Gastrocnemius medialis (tissue), 4 donors: ENCODE data around the gene RBMS3. TPM values are rescaled to one million over a fixed set of nuclear protein-coding genes. Genes with fewer than 3 reads are reported as not detected.
A peak's percentile ranks its signal among the peaks of the same experiment; 100 is the strongest.

Source experiments
- ATAC-seq, 2 donors: fragments of 150-250 bp; one replicate each; pipeline ENCODE4 v1.9.1; 2016
- DNase-seq, 2 donors: peaks; one replicate each; pipeline ENCODE4 v3.0.0-alpha.2; 2019
- H3K27ac ChIP-seq, 4 donors: fragments of 200-600 bp; sonication (generic); 1 replicate in 1 of 4; 2 replicates in 3 of 4; pipeline ENCODE4 v1.5.1; 2016 to 2018; ENCODE audit warnings: mild to moderate bottlenecking in 2 of 4, moderate library complexity in 1 of 4
- H3K27me3 ChIP-seq, 3 donors: fragments of 200-600 bp; sonication (generic) in 2 of 3; 1 replicate in 1 of 3; 2 replicates in 2 of 3; pipeline versions ENCODE4 v1.5.1 to v1.6.0; 2016 to 2019; ENCODE audit warnings: mild to moderate bottlenecking in 1 of 3, moderate library complexity in 1 of 3
- H3K36me3 ChIP-seq, 2 donors: fragments of 200-600 bp; sonication (generic) in 1 of 2; one replicate each; pipeline ENCODE4 v1.5.1; 2017 to 2018
- H3K4me1 ChIP-seq, 2 donors: fragments of 200-600 bp; sonication (generic) in 1 of 2; one replicate each; pipeline ENCODE4 v1.5.1; 2016 to 2017; ENCODE audit warnings: mild to moderate bottlenecking in 2 of 2
- H3K4me3 ChIP-seq, 4 donors: fragments of 200-600 bp; sonication (generic) in 3 of 4; 1 replicate in 1 of 4; 2 replicates in 3 of 4; pipeline ENCODE4 v1.5.1; 2016 to 2019; ENCODE audit warnings: mild to moderate bottlenecking in 2 of 4
- H3K9me3 ChIP-seq, 3 donors: fragments of 200-600 bp; sonication (generic) in 2 of 3; 1 replicate in 1 of 3; 2 replicates in 2 of 3; pipeline ENCODE4 v1.5.1; 2016 to 2019
- POLR2A ChIP-seq, 2 donors: fragments of 450-650 bp; IDR thresholded peaks; one replicate each; pipeline ENCODE4 v1.6.1; 2017; ENCODE audit warnings: antibody characterized with exemption in 2 of 2, mild to moderate bottlenecking in 2 of 2, moderate library complexity in 2 of 2
- in situ Hi-C, 4 donors: fragments of 200-750 bp; cut with MboI; loops; one replicate each; pipeline versions ENCODE4 v1.15.0 to v1.8.0; 2017; ENCODE audit warnings: low sequenced_read_pairs in 4 of 4
- intact Hi-C: fragments of 100-400 bp; cut with DNase I; formaldehyde crosslinking; loops from one replicate; pipeline ENCODE4 v1.15.1; 2023; ENCODE audit warnings: low total_unique reads
- total RNA-seq, 4 donors: library from RNA; depleted of rRNA; stranded (reverse); fragments of >200 nt; gene quantifications; one replicate each; pipeline versions ENCODE4 v1.1.0 to v1.2.3, GENCODE V29; 2016
- TF ChIP-seq, protein P1 (sequence below), 5 experiments: fragments of 450-650 bp in 3 of 5; fragments of 200-600 bp in 2 of 5; sonication (generic) in 2 of 5; IDR thresholded peaks in 4 of 5; conservative IDR thresholded peaks in 1 of 5; 1 replicate in 4 of 5; 2 replicates in 1 of 5; pipeline ENCODE4 v1.5.1; 2016 to 2019; ENCODE audit warnings: antibody characterized with exemption in 5 of 5, mild to moderate bottlenecking in 3 of 5, moderate library complexity in 3 of 5

RBMS3 gene
- total RNA-seq, 4 donors from 2014 or later: 16.1 to 38.8 (median 22.7) TPM

DNA sequence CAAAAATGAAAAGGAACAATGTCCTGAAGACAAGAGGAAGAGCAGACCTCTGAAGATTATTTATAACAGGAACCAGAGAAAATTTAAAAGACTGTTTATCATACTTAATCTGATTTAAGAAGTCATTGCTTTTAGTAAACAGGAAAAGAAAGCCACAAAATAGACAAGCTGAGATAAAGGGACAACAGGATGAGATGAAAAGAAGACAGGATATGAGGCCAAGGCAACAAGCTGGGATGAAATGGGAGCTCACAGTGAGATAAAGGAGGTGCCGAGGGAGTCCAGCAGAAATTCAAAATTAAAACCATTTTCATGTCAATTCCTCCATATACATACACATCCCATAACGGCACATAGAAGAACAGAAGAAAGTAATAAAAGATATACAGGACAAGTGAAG lies 277.0 kb downstream of the RBMS3 start:
- no peaks in the 10 kb centered on the region for H3K9me3 ChIP-seq
- peaks cover 0 to 4% of the 10 kb centered on the region in 2 donors for H3K36me3 ChIP-seq
- peaks cover 13 to 14% of the 10 kb centered on the region in 2 donors for H3K4me1 ChIP-seq
- in situ Hi-C loops (no loop called here), intact Hi-C loops (no loop called here)
- DNase-seq: no peak
- H3K27me3 ChIP-seq: no peaks in the 10 kb centered on the region
- H3K27ac ChIP-seq: no peak overlapping the region
- no peak for TF ChIP-seq POLR2A (IDR thresholded peaks at IDR 0.05)
- TF ChIP-seq, protein P1, sequence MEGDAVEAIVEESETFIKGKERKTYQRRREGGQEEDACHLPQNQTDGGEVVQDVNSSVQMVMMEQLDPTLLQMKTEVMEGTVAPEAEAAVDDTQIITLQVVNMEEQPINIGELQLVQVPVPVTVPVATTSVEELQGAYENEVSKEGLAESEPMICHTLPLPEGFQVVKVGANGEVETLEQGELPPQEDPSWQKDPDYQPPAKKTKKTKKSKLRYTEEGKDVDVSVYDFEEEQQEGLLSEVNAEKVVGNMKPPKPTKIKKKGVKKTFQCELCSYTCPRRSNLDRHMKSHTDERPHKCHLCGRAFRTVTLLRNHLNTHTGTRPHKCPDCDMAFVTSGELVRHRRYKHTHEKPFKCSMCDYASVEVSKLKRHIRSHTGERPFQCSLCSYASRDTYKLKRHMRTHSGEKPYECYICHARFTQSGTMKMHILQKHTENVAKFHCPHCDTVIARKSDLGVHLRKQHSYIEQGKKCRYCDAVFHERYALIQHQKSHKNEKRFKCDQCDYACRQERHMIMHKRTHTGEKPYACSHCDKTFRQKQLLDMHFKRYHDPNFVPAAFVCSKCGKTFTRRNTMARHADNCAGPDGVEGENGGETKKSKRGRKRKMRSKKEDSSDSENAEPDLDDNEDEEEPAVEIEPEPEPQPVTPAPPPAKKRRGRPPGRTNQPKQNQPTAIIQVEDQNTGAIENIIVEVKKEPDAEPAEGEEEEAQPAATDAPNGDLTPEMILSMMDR (IDR thresholded peaks at IDR 0.05 in 4 of 5, conservative IDR thresholded peaks at IDR 0.05 in 1 of 5): no peak
- H3K4me3 ChIP-seq: no peak overlapping the region
- ATAC-seq: no peak

DNA sequence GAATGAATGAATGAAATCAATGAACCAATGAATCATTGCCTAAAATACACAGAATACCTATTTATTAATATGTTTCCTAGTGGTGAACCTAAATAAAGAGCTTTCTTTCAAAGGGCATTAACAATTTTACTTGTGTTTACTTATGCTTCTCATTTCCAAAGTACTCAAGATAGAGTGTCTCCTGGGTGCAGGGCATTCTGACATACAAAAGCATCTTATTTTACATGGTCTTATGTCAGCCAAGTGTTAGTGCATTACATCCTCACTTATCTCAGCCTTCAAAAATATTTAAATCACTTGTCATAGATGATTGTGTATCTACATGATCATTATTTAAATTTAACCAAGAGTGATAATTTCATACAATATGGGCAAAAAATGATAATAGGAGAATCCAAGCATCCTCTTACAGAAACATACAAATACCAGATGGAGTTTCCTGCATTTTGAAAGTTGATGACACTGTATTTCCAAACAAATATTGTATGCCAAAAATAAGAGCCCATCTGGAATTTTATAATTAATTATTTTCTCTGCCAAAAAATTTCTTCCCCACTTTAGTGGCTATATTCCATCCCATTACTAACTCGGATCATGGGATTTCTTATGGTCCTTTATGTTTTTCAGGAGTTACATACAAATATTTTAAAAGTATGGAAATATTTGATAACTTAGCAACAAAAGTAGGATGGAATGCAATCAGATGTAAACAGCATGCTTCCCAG lies 279.0 kb downstream of the RBMS3 start:
- peaks cover 14 to 17% of the 10 kb centered on the region in 2 donors for H3K4me1 ChIP-seq
- TF ChIP-seq, protein P1 (IDR thresholded peaks at IDR 0.05 in 4 of 5, conservative IDR thresholded peaks at IDR 0.05 in 1 of 5): no peak
- TF ChIP-seq POLR2A (IDR thresholded peaks at IDR 0.05): no peak
- peaks cover 0 to 4% of the 10 kb centered on the region in 2 donors for H3K36me3 ChIP-seq
- H3K27me3 ChIP-seq: no peaks in the 10 kb centered on the region
- no peak overlapping the region for H3K27ac ChIP-seq
- H3K4me3 ChIP-seq: no peak overlapping the region
- ATAC-seq: no peak
- in situ Hi-C loops: no loop called here
- intact Hi-C loops: no loop called here
- no peaks in the 10 kb centered on the region for H3K9me3 ChIP-seq
- DNase-seq: no peak

DNA sequence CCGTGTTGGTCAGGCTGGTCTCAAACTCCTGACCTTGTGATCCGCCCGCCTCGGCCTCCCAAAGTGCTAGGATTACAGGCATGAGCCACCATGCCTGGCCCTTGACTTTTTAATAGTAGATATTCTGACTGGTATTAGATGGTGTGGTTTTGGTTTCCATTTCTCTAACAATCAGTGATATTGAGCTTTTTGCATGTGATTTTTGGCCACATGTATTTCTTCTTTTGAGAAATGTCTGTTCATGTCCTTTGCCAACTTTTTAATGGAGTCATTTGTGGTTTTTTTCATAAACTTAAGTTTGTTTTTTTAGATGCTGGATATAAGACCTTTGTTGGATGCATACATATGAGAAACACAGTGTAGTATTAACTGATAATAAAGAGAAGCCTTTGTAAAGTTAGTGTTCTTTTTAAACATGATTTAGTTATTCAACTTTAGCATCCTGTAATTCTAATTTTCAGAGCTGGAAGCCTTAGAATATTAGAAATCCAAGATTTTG lies 280.8 kb downstream of the RBMS3 start:
- no peak overlapping the region for H3K4me3 ChIP-seq
- no peak for DNase-seq
- H3K36me3 ChIP-seq: peaks cover 0 to under 1% of the 10 kb centered on the region in 2 donors
- H3K9me3 ChIP-seq: no peaks in the 10 kb centered on the region
- intact Hi-C loops (no loop called here), in situ Hi-C loops (no loop called here)
- H3K4me1 ChIP-seq: peaks cover 13 to 25% of the 10 kb centered on the region in 2 donors
- no peak for ATAC-seq
- TF ChIP-seq, protein P1 (IDR thresholded peaks at IDR 0.05 in 4 of 5, conservative IDR thresholded peaks at IDR 0.05 in 1 of 5): no peak
- TF ChIP-seq POLR2A (IDR thresholded peaks at IDR 0.05): no peak
- no peaks in the 10 kb centered on the region for H3K27me3 ChIP-seq
- no peak overlapping the region for H3K27ac ChIP-seq

DNA sequence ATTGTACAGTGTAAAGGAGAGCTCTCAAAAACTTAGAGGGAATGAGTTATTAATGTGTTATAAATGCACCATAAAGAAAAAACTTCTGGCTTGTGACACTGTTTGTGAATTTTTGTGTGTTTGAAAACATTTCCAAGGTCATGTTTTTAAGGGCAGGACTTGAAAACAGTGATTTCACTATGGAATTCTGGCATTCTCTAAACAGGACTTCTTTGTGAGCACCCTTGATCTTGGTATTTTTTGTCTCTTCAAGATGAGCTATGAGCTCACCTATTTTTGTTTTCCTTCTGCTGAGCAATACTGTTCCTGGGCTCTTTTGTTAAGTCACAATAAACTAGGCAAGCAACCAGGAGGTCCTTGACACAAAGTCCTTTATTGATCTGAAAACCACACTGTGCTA lies 284.4 kb downstream of the RBMS3 start:
- DNase-seq: no peak
- Histone ChIP-seq H3K9me3 (no peaks in the 10 kb centered on the region), H3K27ac (peak overlapping the region in 1 of 4 donors; percentile 3), H3K27me3 (no peaks in the 10 kb centered on the region), H3K4me1 (peaks cover 10 to 24% of the 10 kb centered on the region in 2 donors), H3K4me3 (no peak overlapping the region), H3K36me3 (no peaks in the 10 kb centered on the region)
- no peak for ATAC-seq
- intact Hi-C loops (no loop called here), in situ Hi-C loops (no loop called here)
- TF ChIP-seq POLR2A (IDR thresholded peaks at IDR 0.05): no peak
- TF ChIP-seq, protein P1 (IDR thresholded peaks at IDR 0.05 in 4 of 5, conservative IDR thresholded peaks at IDR 0.05 in 1 of 5): no peak
